Ovary (tissue), 9 donors: ENCODE data around the gene SCN2A. TPM values are rescaled to one million over a fixed set of nuclear protein-coding genes. Genes with fewer than 3 reads are reported as not detected.

ENCODE experiments used
- DNase-seq, 5 donors: peaks; one replicate each; pipeline ENCODE4 v3.0.0-alpha.2; 2019 to 2020
- H3K27ac ChIP-seq, 2 donors: fragments of 200-600 bp; one replicate each; pipeline versions ENCODE4 v1.5.1 to v1.8.0; 2019 to 2022
- H3K27me3 ChIP-seq: fragments of 200-600 bp; one replicate; pipeline ENCODE4 v1.8.0; 2022
- H3K36me3 ChIP-seq: fragments of 200-600 bp; sonication (generic); one replicate; pipeline ENCODE4 v1.5.1; 2019
- H3K4me1 ChIP-seq: one replicate; pipeline ENCODE4 v1.8.1; 2013; ENCODE audit warnings: mild to moderate bottlenecking, moderate library complexity; ENCODE audit not compliant: insufficient read depth
- H3K4me3 ChIP-seq: fragments of 200-600 bp; sonication (generic); one replicate; pipeline ENCODE4 v1.5.1; 2017
- H3K9me3 ChIP-seq, 2 donors: fragments of 200-600 bp in 1 of 2; sonication (generic) in 1 of 2; one replicate each; pipeline versions ENCODE4 v1.5.1 to v1.8.1; 2013 to 2019; ENCODE audit warnings: mild to moderate bottlenecking in 1 of 2, moderate library complexity in 1 of 2
- EP300 ChIP-seq: sonication (generic); formaldehyde crosslinking; IDR thresholded peaks from one replicate; pipeline ENCODE4 v1.6.1; 2017; ENCODE audit warnings: antibody characterized with exemption
- POLR2A ChIP-seq: fragments of 450-650 bp; IDR thresholded peaks from one replicate; pipeline ENCODE4 v1.6.1; 2017; ENCODE audit warnings: antibody characterized with exemption, mild to moderate bottlenecking, moderate library complexity
- WGBS, 3 donors: extraction: QIAGEN DNeasy Blood & Tissue Kit in 1 of 3; methylation state at CpG; one replicate each; pipeline versions ENCODE4 v1.1.5 to v1.1.7; 2013 to 2017; 5-methylcytosine and 5-hydroxymethylcytosine counted together
- intact Hi-C, 4 donors: fragments of 100-400 bp; cut with DNase I; formaldehyde crosslinking; loops; one replicate each; pipeline versions ENCODE4 v1.11.0 to v1.15.1; 2022 to 2023
- polyA plus RNA-seq, 2 donors: library from polyadenylated mRNA; stranded (reverse); fragments of 200-250 nt in 1 of 2; fragments of 350-450 nt in 1 of 2; fragmentation: Illumina TruSeq in 1 of 2; extraction: RNeasy Lipid Tissue Mini Kit (QIAGEN cat#74804) in 1 of 2; gene quantifications; one replicate each; pipeline ENCODE4 v1.2.3, GENCODE V29; 2013 to 2014
- total RNA-seq, 7 donors: library from RNA; depleted of rRNA in 2 of 7; stranded (reverse); fragments of >200 nt in 2 of 7; fragmentation: NEBNext Ultra II Directional in 3 of 7; extraction: Animal tissue kit (Norgen Biotek cat#: 25700) in 3 of 7; gene quantifications; one replicate each; pipeline versions ENCODE4 v1.1.0 to v1.2.4, GENCODE V29; 2016 to 2023
- TF ChIP-seq, protein P1 (sequence below), 3 donors: fragments of 450-650 bp in 2 of 3; fragments of 200-600 bp in 1 of 3; IDR thresholded peaks; one replicate each; pipeline versions ENCODE4 v1.5.1 to v1.8.0; 2016 to 2022; ENCODE audit warnings: antibody characterized with exemption in 3 of 3, mild to moderate bottlenecking in 1 of 3
- donor health status: DM: no; HTN: no; CAD: no; lungs with moderate emphysema.
- donor health status: DM: no; HTN: no; CAD: no.
- donor health status: Bipolar disorder and iron deficiency.
- donor health status: DM: yes; HTN: yes; CAD: no.
- donor health status: DM: no; HTN: no; CAD: no.
- donor health status: DM: yes; HTN: yes; CAD: no.

Gene SCN2A
- total and polyA plus RNA-seq, 9 donors, result 0.15 to 1.4 (median 0.61) TPM

DNA sequence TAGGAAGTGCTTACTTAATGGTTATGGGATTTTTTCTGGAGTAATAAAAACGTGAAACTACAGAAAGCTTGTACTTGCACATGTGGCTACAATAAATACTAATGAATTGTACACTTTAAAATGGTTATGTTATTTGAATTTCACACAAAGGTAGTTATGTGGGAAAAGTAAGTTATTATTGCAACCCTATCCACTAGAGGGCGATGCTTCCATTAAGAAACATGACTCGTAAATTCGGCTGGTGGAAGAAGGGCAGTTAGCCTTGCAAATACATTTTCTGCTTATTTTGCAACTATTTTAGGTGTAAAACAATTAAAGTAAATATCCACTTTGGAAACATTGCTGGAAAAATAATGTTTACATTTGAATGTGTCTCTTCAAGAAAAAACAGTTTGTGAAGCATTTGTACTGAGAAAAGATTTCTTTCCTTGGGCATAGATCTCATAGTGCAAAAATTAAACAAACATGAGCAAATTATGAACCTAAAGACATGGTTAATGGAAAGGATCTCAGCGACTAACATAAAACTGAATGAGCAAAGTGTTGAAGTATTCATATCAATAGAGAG is 162.2 kb downstream of the SCN2A start:
- Histone ChIP-seq H3K4me1 (no peaks in the 10 kb centered on the region), H3K27me3 (no peaks in the 10 kb centered on the region), H3K36me3 (no peaks in the 10 kb centered on the region), H3K9me3 (no peaks in the 10 kb centered on the region), H3K4me3 (no peak overlapping the region), H3K27ac (no peak overlapping the region)
- TF ChIP-seq, protein P1, sequence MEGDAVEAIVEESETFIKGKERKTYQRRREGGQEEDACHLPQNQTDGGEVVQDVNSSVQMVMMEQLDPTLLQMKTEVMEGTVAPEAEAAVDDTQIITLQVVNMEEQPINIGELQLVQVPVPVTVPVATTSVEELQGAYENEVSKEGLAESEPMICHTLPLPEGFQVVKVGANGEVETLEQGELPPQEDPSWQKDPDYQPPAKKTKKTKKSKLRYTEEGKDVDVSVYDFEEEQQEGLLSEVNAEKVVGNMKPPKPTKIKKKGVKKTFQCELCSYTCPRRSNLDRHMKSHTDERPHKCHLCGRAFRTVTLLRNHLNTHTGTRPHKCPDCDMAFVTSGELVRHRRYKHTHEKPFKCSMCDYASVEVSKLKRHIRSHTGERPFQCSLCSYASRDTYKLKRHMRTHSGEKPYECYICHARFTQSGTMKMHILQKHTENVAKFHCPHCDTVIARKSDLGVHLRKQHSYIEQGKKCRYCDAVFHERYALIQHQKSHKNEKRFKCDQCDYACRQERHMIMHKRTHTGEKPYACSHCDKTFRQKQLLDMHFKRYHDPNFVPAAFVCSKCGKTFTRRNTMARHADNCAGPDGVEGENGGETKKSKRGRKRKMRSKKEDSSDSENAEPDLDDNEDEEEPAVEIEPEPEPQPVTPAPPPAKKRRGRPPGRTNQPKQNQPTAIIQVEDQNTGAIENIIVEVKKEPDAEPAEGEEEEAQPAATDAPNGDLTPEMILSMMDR (IDR thresholded peaks at IDR 0.05), result peak; percentile 28 to 75 (median 70)
- TF ChIP-seq EP300, result no peak
- intact Hi-C loops, result loop anchor here (1.0 to 10.0 kb wide), 4 partner anchors 293 to 476 kb away; no protein-coding TSS in a partner anchor
- WGBS, 3 donors, result 2 to 4% (median 2%) methylated on average over 5 of the region's 5 CpGs
- peak in 1 of 5 donors; percentile 30 for DNase-seq

GRCh38 chr2:165402162-165402561 is 162.9 kb downstream of the SCN2A start:
- H3K27me3 ChIP-seq, result no peaks in the 10 kb centered on the region
- H3K9me3 ChIP-seq, result no peaks in the 10 kb centered on the region
- WGBS, 3 donors, result 47 to 51% (median 47%) methylated on average over 3 of the region's 3 CpGs
- DNase-seq, result no peak
- no peak overlapping the region for H3K4me3 ChIP-seq
- TF ChIP-seq, protein P1 (IDR thresholded peaks at IDR 0.05), result no peak
- no peak for TF ChIP-seq EP300
- no peak for TF ChIP-seq POLR2A
- intact Hi-C loops, result loop anchor here (5.0 to 10.0 kb wide), 3 partner anchors 293 to 475 kb away; no protein-coding TSS in a partner anchor
- H3K4me1 ChIP-seq, result no peaks in the 10 kb centered on the region
- H3K36me3 ChIP-seq, result no peaks in the 10 kb centered on the region
- H3K27ac ChIP-seq, result no peak overlapping the region

GRCh38 chr2:165406173-165406572 is 167.0 kb downstream of the SCN2A start:
- intact Hi-C loops, result loop anchor here in 3 of 4 donors (10.0 kb wide), 2 partner anchors 289 to 469 kb away; no protein-coding TSS in a partner anchor
- Histone ChIP-seq H3K4me1 (no peaks in the 10 kb centered on the region), H3K4me3 (no peak overlapping the region), H3K27ac (no peak overlapping the region), H3K9me3 (no peaks in the 10 kb centered on the region), H3K27me3 (no peaks in the 10 kb centered on the region), H3K36me3 (no peaks in the 10 kb centered on the region)
- TF ChIP-seq EP300, result no peak
- WGBS, 3 donors, result 77 to 85% (median 80%) methylated on average over 3 of the region's 3 CpGs
- DNase-seq, result no peak

GRCh38 chr2:165407466-165407865 is 168.3 kb downstream of the SCN2A start:
- TF ChIP-seq EP300 (no peak), POLR2A (no peak)
- TF ChIP-seq, protein P1 (IDR thresholded peaks at IDR 0.05), result no peak
- Histone ChIP-seq H3K36me3 (no peaks in the 10 kb centered on the region), H3K27me3 (no peaks in the 10 kb centered on the region), H3K27ac (no peak overlapping the region), H3K4me1 (no peaks in the 10 kb centered on the region), H3K4me3 (no peak overlapping the region), H3K9me3 (no peaks in the 10 kb centered on the region)
- no peak for DNase-seq
- intact Hi-C loops, result loop anchor here in 3 of 4 donors (10.0 kb wide), 2 partner anchors 287 to 467 kb away; no protein-coding TSS in a partner anchor

DNA sequence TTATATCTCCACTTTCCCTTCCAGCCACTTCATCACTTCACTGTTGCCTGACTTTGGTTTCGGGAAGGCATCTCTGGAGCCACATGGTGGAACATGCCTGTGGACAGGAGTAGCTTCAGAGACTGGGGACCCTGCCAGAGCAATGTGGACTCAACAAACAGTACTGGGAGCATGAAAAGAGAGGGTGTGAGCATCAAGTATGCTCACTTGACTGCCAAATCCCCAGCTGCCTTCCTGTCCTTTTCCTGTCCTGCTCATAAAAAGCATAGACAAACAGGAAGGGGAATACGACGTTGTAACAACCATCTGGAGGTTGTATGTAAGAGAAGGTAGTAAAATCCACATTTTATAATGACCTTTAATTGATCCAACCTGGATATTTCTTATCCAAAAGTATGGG is 169.0 kb downstream of the SCN2A start:
- Histone ChIP-seq H3K27ac (no peak overlapping the region), H3K27me3 (no peaks in the 10 kb centered on the region), H3K9me3 (no peaks in the 10 kb centered on the region), H3K4me1 (no peaks in the 10 kb centered on the region), H3K4me3 (no peak overlapping the region), H3K36me3 (no peaks in the 10 kb centered on the region)
- intact Hi-C loops, result loop anchor here in 3 of 4 donors (10.0 kb wide), 2 partner anchors 287 to 467 kb away; no protein-coding TSS in a partner anchor
- TF ChIP-seq EP300, result no peak
- TF ChIP-seq, protein P1 (IDR thresholded peaks at IDR 0.05), result no peak
- TF ChIP-seq POLR2A, result no peak
- WGBS, 3 donors, result 45 to 57% (median 53%) methylated on average over 3 of the region's 3 CpGs
- no peak for DNase-seq
